GM23248 (cell line): ENCODE measurements around the gene GJA3.

Experiments used
- EZH2 ChIP-seq: fragments of 200-600 bp; sonication (generic); IDR thresholded peaks from 2 replicates; pipeline ENCODE4 v1.6.1; 2018; ENCODE audit warnings: antibody characterized with exemption, mild to moderate bottlenecking; ENCODE audit not compliant: insufficient read depth, poor library complexity, severe bottlenecking
- EZH2phosphoT487 ChIP-seq: fragments of 200-600 bp; sonication (generic); IDR thresholded peaks from 2 replicates; pipeline ENCODE4 v1.6.1; 2018; ENCODE audit warnings: antibody characterized with exemption, moderate library complexity, mild to moderate bottlenecking, low read depth; ENCODE audit not compliant: insufficient read depth

DNA sequence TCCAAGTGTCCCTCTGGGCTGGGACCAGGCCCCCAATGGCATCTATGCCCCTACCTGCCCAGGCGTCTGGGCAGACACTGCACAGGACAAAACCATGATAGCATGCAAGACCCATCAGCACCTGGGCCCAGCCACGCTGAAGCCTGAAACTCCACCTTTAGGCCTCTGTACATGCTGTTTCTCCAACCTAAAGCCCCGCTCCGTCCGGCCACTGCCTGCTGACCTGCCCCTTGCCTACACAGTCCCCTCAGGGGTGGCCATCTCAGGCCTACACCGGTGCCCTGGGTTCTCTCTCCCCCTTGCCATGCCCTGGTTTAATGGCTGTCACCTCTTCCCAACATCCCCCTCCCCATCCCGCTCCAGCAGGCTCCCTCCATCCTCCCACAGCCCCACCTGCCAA lies 15.3 kb downstream of the GJA3 start:
- TF ChIP-seq EZH2 (no peak), EZH2phosphoT487 (no peak)
